GM23248 (cell line): ENCODE results near the gene EML4. TPM values are rescaled to one million over a fixed set of nuclear protein-coding genes. Genes with fewer than 3 reads are reported as not detected.

Source experiments
- DNase-seq: peaks from one replicate; pipeline ENCODE4 v3.0.0-alpha.2; 2015
- H2AFZ ChIP-seq: fragments of 200-600 bp; sonication (generic); 2 replicates; pipeline ENCODE4 v1.6.1; 2016; ENCODE audit warnings: antibody characterized with exemption
- H3F3A ChIP-seq: fragments of 200-600 bp; sonication (generic); 2 replicates; pipeline ENCODE4 v1.6.1; 2016; ENCODE audit warnings: mild to moderate bottlenecking, antibody characterized with exemption, mixed run types; ENCODE audit not compliant: insufficient read depth
- H3K27ac ChIP-seq: fragments of 200-600 bp; sonication (generic); 2 replicates; pipeline ENCODE4 v1.5.1; 2016; ENCODE audit warnings: mild to moderate bottlenecking
- H3K27me3 ChIP-seq: fragments of 200-600 bp; sonication (generic); replicated peaks from 2 replicates; pipeline ENCODE4 v1.6.1; 2016; ENCODE audit warnings: mild to moderate bottlenecking; ENCODE audit not compliant: insufficient read depth
- H3K36me3 ChIP-seq: fragments of 200-600 bp; sonication (generic); 2 replicates; pipeline ENCODE4 v1.6.1; 2016; ENCODE audit warnings: low read depth, mild to moderate bottlenecking
- H3K4me1 ChIP-seq: fragments of 200-600 bp; sonication (generic); 2 replicates; pipeline ENCODE4 v1.6.1; 2016; ENCODE audit warnings: mild to moderate bottlenecking; ENCODE audit not compliant: insufficient read depth
- H3K4me2 ChIP-seq: fragments of 200-600 bp; sonication (generic); one replicate; pipeline ENCODE4 v1.6.1; 2016; ENCODE audit warnings: mild to moderate bottlenecking; ENCODE audit not compliant: unreplicated experiment
- H3K4me3 ChIP-seq: fragments of 200-600 bp; sonication (generic); 2 replicates; pipeline ENCODE4 v1.5.1; 2016; ENCODE audit warnings: mild to moderate bottlenecking
- H3K79me2 ChIP-seq: fragments of 200-600 bp; sonication (generic); 2 replicates; pipeline ENCODE4 v1.6.1; 2016; ENCODE audit warnings: mild to moderate bottlenecking; ENCODE audit not compliant: insufficient read depth
- H3K9ac ChIP-seq: fragments of 200-600 bp; sonication (generic); 2 replicates; pipeline ENCODE4 v1.6.1; 2016; ENCODE audit warnings: mild to moderate bottlenecking
- H3K9me2 ChIP-seq: fragments of 200-600 bp; sonication (generic); 2 replicates; pipeline ENCODE4 v1.6.1; 2016; ENCODE audit warnings: mixed run types, mild to moderate bottlenecking, moderate library complexity; ENCODE audit not compliant: insufficient read depth
- H3K9me3 ChIP-seq: fragments of 200-600 bp; sonication (generic); one replicate; pipeline ENCODE4 v1.6.1; 2017; ENCODE audit warnings: low read depth
- H4K20me1 ChIP-seq: fragments of 200-600 bp; sonication (generic); 2 replicates; pipeline ENCODE4 v1.6.0; 2016; ENCODE audit not compliant: insufficient read depth
- EZH2 ChIP-seq: fragments of 200-600 bp; sonication (generic); IDR thresholded peaks from 2 replicates; pipeline ENCODE4 v1.6.1; 2018; ENCODE audit warnings: antibody characterized with exemption, mild to moderate bottlenecking; ENCODE audit not compliant: insufficient read depth, poor library complexity, severe bottlenecking
- EZH2phosphoT487 ChIP-seq: fragments of 200-600 bp; sonication (generic); IDR thresholded peaks from 2 replicates; pipeline ENCODE4 v1.6.1; 2018; ENCODE audit warnings: antibody characterized with exemption, moderate library complexity, mild to moderate bottlenecking, low read depth; ENCODE audit not compliant: insufficient read depth
- WGBS, 2 experiments: methylation state at CpG; one replicate each; pipeline ENCODE4 v1.1.6; 2015 to 2017; ENCODE audit warnings: low lambda C conversion rate in 2 of 2, low coverage in 1 of 2; ENCODE audit errors: missing lambda C conversion rate in 2 of 2; 5-methylcytosine and 5-hydroxymethylcytosine counted together
- in situ Hi-C: fragments of 300-500 bp; cut with MboI; formaldehyde crosslinking; loops from 2 replicates; pipeline ENCODE4 v1.15.0; 2020
- polyA plus RNA-seq: library from polyadenylated mRNA; unstranded; fragments of >200 nt; fragmentation: Nextera tagmentation; extraction: Ambion mirVana; gene quantifications from 2 replicates; pipeline ENCODE4 v1.2.1, GENCODE V29; 2016
- total RNA-seq: library from RNA; depleted of rRNA; stranded (reverse); fragments of >200 nt; shearing (Covaris generic); gene quantifications from 2 replicates; pipeline ENCODE4 v1.2.3, GENCODE V29; 2014

EML4 gene
- total and polyA plus RNA-seq, 2 experiments from 2014 or later = 19.3 to 21.7 TPM

DNA sequence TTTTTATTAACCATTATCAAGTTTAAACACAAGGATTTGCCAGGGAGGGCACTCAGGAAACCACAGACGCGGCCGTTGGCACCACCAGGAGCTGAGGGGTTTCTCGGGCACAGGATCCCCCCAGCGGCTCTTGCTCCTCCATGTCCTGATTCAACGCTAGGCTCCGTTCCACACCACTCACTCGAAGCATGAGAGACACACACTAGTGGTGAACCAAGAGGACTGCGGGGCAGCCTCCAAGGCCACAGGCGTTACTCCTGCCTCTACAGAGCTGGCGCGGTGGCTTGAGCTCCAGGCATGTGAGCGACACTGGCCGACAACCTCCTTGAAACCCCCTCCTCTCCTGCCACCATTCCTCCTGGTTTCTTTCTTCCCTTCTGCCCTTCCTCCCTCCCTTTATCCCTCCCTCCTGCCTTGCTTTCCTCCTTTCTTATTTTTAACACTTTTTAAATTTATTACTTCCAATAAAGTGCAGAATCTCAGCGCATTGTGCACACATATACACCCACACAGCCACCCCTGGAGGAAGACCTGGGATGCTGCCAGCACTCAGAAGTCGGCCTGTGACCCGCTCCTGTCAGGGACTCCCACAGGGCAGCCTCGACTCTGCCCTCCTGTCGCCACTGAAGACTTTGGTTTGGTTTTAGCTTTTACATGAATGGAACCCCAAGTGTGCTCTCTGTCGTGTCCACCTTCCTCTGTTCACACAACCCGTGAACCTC is 170.2 kb downstream of the EML4 start:
- H3K4me2 ChIP-seq = no peak overlapping the region
- DNase-seq = peak; percentile 10
- in situ Hi-C loops = no loop called here
- H3K27ac ChIP-seq = no peak overlapping the region
- H4K20me1 ChIP-seq = no peaks in the 10 kb centered on the region
- H3F3A ChIP-seq = peaks cover 12% of the 10 kb centered on the region; the same call in 1 of the 2 replicates
- no peaks in the 10 kb centered on the region for H3K27me3 ChIP-seq
- H3K9ac ChIP-seq = no peak overlapping the region
- no peak overlapping the region for H2AFZ ChIP-seq
- no peaks in the 10 kb centered on the region for H3K9me2 ChIP-seq
- TF ChIP-seq EZH2 = no peak
- no peak for TF ChIP-seq EZH2phosphoT487
- 85 to 86% methylated on average over 21 of the region's 21 CpGs for WGBS, 2 experiments
- no peaks in the 10 kb centered on the region for H3K9me3 ChIP-seq
- H3K36me3 ChIP-seq = no peaks in the 10 kb centered on the region
- peaks cover 17% of the 10 kb centered on the region for H3K4me1 ChIP-seq
- H3K79me2 ChIP-seq = peaks cover 79% of the 10 kb centered on the region
- no peak overlapping the region for H3K4me3 ChIP-seq

DNA sequence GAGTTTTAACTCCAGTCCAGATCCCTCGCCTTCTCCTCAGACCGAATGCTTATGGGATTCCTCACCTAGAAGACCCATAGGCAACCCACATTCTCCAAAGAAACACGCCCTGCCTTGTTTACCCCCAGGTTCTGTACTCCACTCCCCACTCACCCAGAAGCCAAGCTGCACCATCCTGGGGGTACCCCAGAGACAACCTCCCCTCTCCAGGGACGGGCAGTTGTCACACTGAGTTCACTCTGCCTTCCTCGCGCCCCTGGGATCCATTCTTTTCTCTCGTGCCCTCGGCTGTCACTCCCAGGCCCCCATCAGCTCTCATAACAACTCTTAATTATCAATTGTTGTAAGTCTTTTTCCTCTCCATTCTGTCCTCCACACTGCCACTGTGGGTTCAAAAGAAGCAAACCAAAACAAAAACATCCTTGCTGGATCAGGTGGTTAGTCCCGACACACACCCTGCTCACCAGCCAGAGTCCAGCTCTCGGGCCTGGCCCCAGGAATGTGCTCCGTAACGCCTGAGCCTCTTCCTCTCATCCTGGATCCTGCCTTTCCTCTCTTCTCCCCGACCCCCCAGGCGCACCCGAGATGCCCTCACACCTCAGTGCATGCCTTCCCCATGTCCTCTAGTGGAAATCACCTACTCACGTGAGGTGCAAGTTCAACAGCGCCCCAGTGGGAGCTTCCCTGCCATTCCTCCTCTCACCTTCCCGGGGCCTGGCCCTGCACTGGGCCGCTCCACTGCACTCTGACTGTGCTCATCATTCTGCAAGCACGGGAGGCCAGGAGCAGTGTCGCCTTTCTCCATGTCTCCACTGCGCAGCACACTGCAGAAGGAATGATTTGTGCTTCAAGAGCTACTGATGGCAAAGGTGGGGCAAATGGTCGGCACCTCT is 171.1 kb downstream of the EML4 start:
- in situ Hi-C loops = no loop called here
- H3F3A ChIP-seq = peaks cover 12% of the 10 kb centered on the region; the same call in 1 of the 2 replicates

DNA sequence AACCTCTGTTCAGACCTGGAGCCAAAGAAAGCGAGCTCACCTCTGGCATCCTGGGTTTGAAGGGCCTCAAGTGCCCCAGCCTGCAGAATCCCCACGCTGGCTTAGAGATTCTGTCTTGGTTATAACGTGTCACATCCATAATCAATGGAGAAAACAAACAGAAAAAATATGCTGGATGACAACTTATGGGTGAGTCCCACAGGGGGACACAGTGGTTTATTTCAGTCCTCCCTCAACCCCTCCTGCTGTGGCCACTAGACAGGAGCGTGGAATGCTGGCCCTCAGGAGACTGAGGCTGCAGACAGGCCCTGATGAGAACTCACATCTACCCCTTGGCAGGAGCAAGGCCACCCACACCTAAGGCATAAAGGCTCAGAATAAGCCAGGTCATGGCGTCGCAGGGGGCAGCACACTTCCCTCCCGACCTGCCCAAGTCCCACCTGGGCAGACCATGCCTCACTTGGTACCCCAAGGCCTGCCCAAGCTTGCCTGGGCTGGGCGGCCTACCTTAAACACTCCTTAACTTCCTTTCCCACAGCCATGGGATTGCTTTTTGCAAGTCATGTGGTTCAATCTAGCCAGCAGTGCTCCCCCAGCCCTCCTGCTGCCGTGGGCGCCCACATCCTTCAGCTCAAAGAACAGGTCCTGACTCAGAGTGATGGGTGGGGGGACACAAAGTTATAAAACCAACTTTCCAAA is 171.9 kb downstream of the EML4 start:
- Histone ChIP-seq H3K9ac (no peak overlapping the region), H3K4me1 (peaks cover 17% of the 10 kb centered on the region), H3K27ac (peak overlapping the region; percentile 83), H3K4me3 (no peak overlapping the region), H3K4me2 (no peak overlapping the region), H4K20me1 (no peaks in the 10 kb centered on the region), H3K27me3 (no peaks in the 10 kb centered on the region), H3K9me2 (no peaks in the 10 kb centered on the region), H3K36me3 (no peaks in the 10 kb centered on the region), H3K9me3 (no peaks in the 10 kb centered on the region), H3K79me2 (peaks cover 84% of the 10 kb centered on the region), H2AFZ (no peak overlapping the region), H3F3A (peaks cover 12% of the 10 kb centered on the region; the same call in 1 of the 2 replicates)
- in situ Hi-C loops = no loop called here
- TF ChIP-seq EZH2 = no peak
- no peak for TF ChIP-seq EZH2phosphoT487
- no peak for DNase-seq
- WGBS, 2 experiments = 89 to 92% methylated on average over 10 of the region's 10 CpGs

More for the DNA sequence above, 171.1 kb downstream of the EML4 start:
- Histone ChIP-seq H3K27ac (no peak overlapping the region), H3K9me3 (no peaks in the 10 kb centered on the region), H3K27me3 (no peaks in the 10 kb centered on the region), H3K4me2 (no peak overlapping the region), H3K9me2 (no peaks in the 10 kb centered on the region), H3K4me1 (peaks cover 17% of the 10 kb centered on the region), H2AFZ (no peak overlapping the region), H3K79me2 (peaks cover 81% of the 10 kb centered on the region), H3K4me3 (no peak overlapping the region), H4K20me1 (no peaks in the 10 kb centered on the region), H3K9ac (no peak overlapping the region), H3K36me3 (no peaks in the 10 kb centered on the region)
- TF ChIP-seq EZH2phosphoT487 (no peak), EZH2 (no peak)
- no peak for DNase-seq
- 87 to 89% methylated on average over 23 of the region's 23 CpGs for WGBS, 2 experiments

DNA sequence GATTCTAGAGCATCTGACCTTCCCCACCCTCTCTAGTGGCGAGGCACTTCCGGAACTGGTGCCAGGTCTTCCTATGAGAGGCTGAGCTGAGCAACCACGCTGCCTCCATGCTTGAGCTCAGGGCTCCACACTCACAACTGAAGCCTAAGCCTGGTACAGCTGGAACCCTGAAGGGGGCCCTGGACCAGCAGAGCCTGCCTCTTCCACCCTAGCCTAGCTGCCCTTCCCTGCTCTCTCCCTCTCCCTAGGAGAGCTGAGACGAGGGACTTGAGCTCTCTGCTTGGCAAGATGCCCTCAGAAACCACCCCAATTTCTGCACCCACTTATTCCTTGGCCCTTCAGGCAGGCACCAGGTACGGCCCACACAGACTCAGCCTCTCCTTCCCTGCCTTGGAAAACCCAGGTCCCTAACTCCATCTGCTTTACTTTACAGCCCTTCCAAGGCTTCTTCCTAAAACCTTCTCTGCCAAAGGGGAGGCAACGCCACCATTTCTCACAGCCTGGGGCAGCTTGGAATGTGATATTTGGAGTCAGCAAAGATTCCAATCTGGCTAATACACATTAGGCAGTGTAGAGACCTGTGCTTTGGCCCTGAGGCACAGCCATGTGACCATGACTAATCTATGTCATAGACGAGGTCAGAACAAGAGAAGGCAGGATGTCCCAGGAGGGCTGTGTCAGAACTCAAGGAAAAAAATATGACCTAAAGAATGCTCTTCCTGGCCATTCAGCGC is 173.1 kb downstream of the EML4 start:
- Histone ChIP-seq H3K4me3 (0 out of 2 replicates have a peak overlapping the region, but pooled peaks have one; percentile 24), H3K9me3 (no peaks in the 10 kb centered on the region), H3K36me3 (no peaks in the 10 kb centered on the region), H3K4me1 (peaks cover 17% of the 10 kb centered on the region), H3K79me2 (peaks cover 89% of the 10 kb centered on the region), H4K20me1 (no peaks in the 10 kb centered on the region), H3K9me2 (no peaks in the 10 kb centered on the region), H3K9ac (peak overlapping the region; percentile 35; the same call in 1 of the 2 replicates), H3K4me2 (peak overlapping the region; percentile 63), H3K27me3 (no peaks in the 10 kb centered on the region), H3K27ac (peak overlapping the region; percentile 83), H2AFZ (no peak overlapping the region), H3F3A (peaks cover 12% of the 10 kb centered on the region; the same call in 1 of the 2 replicates)
- 26 to 43% methylated on average over 6 to 8 of the region's 8 CpGs for WGBS, 2 experiments
- peak; percentile 97 for DNase-seq
- in situ Hi-C loops = no loop called here
- TF ChIP-seq EZH2 (no peak), EZH2phosphoT487 (no peak)
